ENCODE measurements around the gene EGFL8.

- TF ChIP-seq CTCF (IDR thresholded peaks at IDR 0.05; ENCODE audit: extremely low read depth in 1 of 2, insufficient read depth in 1 of 2, low read depth in 1 of 2, low read length in 2 of 2) (no peak), POLR2AphosphoS5 (IDR thresholded peaks at IDR 0.05; ENCODE audit: insufficient read depth, low read depth, low read length) (no peak), POLR2A (IDR thresholded peaks at IDR 0.05; ENCODE audit: low read depth, low read length) (no peak), MAX (IDR thresholded peaks at IDR 0.05; ENCODE audit: insufficient read depth, insufficient read length) (no peak), JUN (IDR thresholded peaks at IDR 0.05; ENCODE audit: borderline replicate concordance, insufficient read depth, insufficient read length, low read depth) (no peak), EZH2 (IDR thresholded peaks at IDR 0.05; ENCODE audit: borderline replicate concordance, low read depth, low read length, severe bottlenecking) (no peak), MYC (IDR thresholded peaks at IDR 0.05; ENCODE audit: low read depth, low read length) (no peak), GATA2 (IDR thresholded peaks at IDR 0.05; ENCODE audit: insufficient read depth, insufficient read length, low read depth, low read length) (no peak), FOS (IDR thresholded peaks at IDR 0.05; ENCODE audit: borderline replicate concordance, insufficient read depth, low read length) (no peak)
Observed at GRCh38 chr6:32126880-32127279, 37.5 kb upstream of the EGFL8 start.

Data from endothelial cell of umbilical vein (primary cell).